HG03558 (cell line): Measurements from ENCODE around the gene VTI1A.
"Not testable (repeated sequence)": the region's sequence is repeated elsewhere in the genome, so short reads cannot be mapped to it uniquely, and the experiment has no call there.

Experiments used
- ATAC-seq: cut with Tn5 transposase; IDR thresholded peaks from one replicate; pipeline ENCODE4 v1.9.1; 2021; ENCODE audit warnings: moderate number of reproducible peaks; ENCODE audit not compliant: unreplicated experiment; ENCODE audit errors: extremely low read depth

VTI1A gene

DNA sequence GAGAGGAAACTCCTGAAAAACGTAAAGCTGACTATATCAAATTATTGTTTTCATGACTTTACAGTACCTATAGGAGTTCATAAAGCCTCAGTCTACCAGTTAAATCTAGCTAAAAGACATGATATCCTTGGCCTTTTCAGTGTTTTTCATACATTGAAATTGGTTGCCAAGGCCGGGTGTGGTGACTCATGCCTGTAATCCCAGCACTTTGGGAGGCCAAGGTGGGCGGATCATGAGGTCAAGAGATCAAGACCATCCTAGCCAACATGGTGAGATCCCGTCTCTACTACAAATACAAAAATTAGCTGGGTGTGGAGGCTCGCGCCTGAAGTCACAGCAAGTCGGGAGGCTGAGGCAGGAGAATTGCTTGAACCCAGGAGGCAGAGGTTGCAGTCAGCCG, 53.0 kb downstream of the VTI1A start:
- ATAC-seq, result not testable (repeated sequence)

DNA sequence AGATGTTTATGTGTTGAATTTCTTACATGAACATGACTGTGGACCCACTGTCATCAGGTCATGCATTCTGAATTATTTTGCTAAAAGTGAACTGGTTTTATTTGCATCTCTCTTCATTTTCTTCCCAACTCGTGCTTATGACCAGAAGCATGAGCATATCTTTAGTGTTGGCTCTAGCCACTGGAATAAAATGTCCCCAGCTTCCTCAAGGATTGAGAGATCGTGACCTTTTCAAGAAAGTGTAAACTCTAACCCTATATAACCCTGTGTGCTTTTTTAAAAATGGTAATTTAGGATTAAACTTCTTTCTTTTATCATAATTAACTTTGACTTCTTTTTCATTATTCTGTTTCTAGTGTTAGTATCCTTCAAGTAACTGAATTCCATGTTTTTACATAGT, 55.5 kb downstream of the VTI1A start:
- no peak for ATAC-seq

DNA sequence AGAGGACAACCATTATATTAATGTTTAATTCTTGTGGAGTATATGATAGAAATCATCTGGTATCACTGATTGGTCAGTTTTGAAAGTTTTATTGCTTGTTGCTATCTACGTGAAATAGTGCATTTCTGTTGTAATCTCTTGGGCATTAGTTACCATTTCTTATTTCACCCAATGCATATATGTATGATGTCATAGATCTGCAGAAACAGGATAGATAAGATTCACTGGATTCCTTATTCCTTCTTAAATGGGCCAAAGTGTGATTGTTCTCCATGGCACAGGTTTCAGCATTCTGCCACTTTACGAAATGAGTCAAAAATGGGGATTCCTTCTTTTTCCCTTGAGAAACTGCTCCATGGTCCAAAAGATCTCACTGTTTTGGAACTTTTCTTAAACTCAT, 56.6 kb downstream of the VTI1A start:
- no peak for ATAC-seq

DNA sequence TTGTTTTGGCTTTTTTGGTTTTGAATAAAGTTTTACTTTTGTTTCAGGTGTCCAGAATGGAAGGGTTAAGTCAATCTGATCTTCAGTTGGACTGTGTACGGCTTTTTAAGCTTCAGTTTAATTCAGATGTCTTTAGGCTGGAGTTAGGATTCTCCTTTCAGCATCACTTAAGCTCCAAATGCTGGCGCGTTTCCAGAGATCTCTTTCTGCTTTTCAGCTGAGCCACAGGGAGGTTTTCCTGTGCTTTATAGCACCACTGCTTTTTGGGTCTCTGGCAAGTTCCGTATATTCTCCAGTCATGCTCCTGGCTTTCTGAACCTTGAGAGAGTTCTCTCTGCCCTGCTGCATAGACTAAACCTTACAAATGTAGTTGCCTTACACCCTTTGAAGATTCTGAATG, 60.0 kb downstream of the VTI1A start:
- ATAC-seq, result no peak

DNA sequence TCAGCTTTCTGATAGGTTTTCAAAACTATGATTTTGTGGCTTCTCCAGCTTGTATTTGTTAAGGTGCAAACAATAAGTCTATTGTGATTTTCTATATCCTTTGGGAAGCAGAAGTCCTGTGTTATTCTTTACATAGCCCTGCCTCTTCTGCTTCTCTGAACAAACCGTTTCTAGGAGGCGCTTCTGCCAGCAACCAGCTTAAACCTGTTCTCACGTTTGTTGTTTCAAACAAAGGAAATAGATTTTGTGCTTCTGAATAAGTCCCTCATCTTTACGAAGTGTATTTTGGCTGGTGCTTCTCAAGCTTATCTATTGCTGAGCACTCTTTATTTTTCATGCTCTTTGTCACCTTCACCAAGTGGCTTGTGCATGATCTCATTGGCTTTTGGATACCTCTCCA, 61.0 kb downstream of the VTI1A start:
- no peak for ATAC-seq

DNA sequence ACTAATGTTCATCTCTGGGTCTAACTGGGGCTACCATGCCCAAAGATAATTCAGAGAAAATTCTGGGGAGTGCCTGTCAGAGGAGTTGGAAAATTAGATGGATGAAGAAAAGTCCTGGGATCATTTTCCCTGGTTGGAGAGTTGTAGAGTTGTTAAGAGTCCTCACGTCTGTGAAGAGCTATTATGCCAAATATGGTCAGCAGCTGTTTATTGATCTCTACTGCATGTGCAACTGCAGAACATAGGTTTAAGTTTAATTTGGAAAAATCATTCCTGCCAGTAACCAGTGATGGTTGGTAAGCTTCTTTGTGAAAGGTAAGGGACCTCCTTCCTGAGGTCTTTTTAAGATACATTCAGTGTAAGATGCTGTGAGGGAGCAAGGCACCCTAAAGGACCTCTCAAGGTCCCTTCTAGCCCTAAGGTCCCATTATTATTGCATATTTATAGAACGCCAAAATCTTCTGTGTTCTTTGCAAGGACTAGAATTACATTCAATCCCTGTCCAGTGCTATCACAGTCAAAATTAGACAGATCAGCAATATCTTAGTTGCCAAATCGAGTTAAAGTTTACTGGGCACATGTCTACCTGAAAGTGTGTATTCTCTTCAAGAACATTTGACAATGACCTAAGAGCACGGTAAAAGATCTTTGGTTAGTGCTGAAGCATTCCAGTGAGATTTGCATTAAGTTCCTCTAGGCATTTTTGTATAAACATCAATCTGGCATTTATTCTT, 62.7 kb downstream of the VTI1A start:
- no peak for ATAC-seq

DNA sequence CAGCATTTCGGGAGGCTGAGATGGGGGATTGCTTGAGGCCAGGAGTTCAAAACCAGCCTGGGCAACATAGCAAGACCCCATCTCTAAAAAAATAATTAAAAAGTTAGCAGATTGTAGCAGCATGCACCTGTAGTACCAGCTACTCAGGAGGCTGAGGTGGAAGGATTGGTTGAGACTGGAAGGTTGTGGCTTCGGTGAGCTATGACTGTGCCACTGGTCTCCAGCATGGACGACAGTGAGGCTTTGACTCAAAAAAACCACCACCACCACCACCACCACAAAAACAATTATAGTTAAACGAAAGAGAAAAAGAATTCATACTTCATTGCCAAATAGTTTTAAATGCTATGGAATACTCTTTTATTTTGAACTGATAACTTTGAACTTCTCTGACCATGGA, 63.4 kb downstream of the VTI1A start:
- ATAC-seq, result no peak

DNA sequence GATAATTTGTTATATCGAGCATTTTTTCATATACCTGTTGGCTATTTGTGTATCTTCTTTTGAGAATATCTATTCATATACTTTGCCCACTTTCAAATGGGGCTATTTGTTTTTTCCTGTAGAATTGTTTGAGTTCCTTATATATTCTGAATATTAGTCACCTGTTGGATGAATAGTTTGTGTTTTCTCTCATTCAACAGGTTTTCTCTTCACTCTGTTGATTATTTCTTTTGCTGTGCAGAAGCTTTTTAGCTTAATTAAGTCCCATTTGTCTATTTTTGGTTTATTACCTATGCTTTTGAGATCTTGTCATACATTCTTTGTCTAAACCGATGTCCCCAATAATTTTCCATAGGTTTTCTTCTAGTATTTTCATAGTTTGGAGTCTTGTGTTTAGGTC, 65.3 kb downstream of the VTI1A start:
- no peak for ATAC-seq

DNA sequence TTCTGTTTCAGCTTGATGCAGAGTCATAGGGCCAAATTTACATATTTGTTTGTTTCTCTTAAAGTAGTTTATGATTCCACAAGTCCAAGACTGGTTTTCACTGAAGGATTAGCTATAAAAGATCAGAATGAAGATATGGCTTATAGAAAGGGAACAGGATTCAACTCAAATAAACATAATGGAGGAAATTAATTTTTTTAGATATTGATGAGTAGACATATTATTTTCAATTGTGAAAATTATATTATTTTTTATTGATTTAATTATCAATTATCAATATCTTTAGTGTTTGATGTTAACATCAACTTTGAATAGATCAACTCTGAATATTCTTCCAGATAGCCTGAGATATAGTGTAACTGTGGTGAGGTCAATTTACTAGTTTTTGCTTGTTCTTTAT, 68.1 kb downstream of the VTI1A start:
- ATAC-seq, result no peak

DNA sequence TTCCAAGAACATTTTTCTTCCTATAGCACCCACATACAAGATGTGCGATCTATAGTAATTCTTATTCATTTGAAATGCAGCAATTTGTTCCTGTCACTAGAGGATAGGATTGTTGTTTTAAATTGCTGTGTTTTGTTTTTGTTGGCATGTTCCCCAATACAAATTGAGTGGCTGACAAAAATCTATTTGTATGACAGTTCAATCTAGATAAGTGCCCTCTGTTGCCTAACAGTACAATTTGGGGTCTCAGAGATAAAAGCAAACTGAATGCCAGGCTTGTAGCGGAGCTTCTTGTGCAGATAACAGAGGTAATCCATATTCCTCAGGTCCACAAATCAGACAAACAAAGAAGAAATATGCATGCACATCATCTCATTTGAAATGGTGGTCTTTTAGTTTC, 68.8 kb downstream of the VTI1A start:
- no peak for ATAC-seq

DNA sequence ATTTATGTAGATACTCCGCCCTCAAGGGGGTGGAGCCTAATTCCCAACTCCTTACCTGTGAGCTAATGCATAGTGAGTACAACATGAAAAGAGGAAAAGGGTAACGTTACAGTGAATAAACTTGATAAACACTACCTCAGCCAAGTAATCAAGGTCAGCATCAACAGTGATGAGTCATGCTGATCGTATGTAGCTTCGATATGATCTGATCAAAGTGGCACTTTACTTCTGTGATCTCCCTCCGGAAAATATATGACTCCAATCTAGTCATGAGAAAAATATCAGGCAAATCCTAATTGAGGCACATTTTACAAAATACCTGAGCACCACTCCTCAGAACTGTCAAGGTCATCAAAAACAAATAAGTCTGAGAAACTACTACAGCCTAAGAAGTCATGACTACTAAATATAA, 70.4 kb downstream of the VTI1A start:
- ATAC-seq, result no peak

DNA sequence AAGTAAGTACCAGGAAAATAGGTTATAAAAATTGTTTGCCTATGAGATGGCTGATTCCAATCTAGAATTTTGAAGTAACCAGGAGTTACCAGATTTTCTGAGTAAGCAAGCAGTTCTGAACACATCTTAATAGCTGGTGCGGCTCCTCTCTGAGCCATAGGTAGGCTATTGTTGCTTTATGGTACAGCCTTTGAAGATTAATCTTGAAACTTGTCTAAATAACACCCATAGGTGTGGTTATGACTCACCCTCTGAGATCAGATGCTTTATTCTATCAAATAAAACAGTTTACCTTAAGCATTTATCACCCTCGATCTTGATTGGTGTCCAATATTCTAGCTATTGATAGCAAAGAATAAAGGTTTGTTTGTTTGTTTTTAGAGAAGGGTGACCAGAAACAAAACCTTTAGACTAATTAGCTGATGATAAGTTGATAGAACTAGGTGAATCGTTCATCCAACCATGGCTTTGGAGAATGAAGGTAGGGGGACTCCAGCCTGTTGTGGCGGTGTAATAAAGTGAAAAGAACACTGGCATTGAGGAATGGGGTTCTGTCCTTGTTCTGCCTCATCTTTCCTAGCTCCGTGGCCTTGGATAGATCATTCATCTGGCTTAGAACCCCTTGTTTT, 72.2 kb downstream of the VTI1A start:
- ATAC-seq, result peak; percentile 45

DNA sequence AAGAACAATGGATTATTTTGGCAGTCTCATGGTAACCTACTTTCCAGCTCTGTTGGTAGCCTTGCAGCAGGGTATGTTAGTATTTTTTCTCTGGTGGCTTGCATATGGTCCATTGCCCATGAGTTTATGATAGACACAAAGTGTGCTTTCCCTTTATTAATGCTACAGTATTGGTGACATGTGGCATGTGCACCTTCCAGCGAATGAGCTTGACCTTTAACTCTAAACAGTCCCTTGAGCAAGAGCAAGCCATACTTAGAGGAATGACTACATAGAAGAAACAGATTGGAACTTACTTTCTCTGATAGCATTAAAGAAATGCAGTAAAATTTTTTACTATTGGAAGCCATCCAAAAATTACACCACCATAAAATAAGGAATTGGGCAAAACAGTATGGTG, 73.9 kb downstream of the VTI1A start:
- ATAC-seq, result no peak

DNA sequence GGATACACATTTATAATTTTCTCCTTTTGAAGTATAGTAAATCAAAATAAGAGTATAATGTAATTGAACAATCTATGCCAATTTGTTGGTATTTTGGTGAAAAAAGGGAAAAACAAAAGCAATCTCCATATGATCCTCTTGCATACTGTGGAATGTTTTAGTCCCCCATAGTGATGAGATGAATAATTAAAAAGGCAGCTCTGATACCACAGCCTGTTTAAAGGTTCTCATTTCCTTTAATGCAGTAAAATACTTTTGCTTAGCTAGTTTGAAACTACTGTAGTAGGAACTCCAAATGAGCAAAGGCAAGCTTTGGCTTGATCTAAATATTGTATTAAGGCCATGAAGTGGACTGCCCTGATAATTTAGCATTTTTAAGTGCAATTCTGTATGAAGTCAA, 77.6 kb downstream of the VTI1A start:
- no peak for ATAC-seq

DNA sequence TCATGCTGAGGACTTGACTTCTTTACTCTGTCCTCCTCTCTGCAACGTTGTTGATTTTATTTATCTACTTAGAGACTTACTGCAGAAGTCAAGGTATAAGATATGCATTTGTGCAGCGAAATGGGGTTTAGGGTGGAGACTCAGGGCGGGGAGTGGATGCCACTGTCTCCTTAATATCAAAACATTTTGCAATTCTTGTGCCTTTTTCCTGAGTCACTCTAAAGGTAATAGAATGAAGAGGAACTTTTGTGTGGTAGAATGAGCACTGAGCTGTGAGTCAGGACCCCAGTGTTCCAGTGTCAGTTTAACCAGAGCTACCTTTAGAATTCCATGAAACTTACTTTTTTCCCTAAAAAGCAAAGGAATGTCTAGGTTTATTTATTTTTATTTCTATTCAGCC, 78.2 kb downstream of the VTI1A start:
- no peak for ATAC-seq

DNA sequence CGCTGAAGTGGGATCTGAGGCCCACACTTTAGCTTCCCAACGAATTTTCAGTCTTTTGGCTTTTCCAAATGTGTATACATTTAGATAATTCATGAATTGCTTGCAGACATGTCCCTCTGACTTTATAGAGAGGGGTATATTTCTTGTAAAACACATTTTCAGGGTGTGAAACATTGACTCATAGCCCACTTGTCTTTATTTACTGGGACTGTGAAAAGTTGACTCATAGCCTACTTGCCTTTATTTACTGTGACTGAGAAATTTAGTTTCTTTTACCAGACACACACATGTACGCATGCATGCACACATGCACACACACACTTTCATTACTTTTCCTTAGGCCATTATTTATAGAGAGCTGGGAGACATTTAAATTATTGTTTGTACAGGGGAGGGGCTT, 79.1 kb downstream of the VTI1A start:
- peak; percentile 78 for ATAC-seq

DNA sequence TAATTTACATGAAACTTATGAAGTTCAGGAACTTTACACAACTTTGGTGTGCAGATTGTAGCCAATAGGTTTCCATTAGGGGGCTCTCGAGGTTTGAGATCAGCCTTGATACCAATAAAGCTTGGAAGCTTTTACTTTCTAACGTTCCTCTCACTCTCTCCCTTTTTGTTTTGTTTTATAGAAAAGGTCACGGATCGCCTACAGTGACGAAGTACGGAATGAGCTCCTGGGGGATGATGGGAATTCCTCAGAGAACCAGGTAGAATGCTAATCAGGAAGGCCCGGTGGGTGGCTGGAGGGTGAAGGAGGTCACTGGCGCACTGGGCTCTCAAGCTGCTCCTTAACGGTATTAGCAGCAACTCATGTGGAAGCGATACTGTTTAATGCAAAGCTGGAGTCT, 79.9 kb downstream of the VTI1A start:
- ATAC-seq, result no peak

DNA sequence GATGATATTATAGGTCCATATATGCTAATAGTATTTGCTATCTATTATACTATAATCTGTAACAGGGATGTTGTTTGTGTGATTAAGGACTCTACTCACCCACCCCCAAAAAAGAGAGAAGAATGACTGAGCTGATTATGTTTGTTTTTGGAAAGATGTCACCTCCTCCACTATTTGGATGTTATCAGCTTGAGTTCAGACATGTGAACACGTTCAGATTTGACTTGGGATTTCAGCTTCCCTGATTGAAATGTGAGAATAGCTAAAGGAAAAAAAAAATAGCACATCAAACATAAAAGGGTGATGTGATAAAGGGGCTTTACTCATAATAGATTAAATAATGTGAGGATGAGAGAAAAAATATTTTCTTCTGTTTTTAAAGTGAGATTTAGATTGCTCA, 81.2 kb downstream of the VTI1A start:
- ATAC-seq, result no peak

DNA sequence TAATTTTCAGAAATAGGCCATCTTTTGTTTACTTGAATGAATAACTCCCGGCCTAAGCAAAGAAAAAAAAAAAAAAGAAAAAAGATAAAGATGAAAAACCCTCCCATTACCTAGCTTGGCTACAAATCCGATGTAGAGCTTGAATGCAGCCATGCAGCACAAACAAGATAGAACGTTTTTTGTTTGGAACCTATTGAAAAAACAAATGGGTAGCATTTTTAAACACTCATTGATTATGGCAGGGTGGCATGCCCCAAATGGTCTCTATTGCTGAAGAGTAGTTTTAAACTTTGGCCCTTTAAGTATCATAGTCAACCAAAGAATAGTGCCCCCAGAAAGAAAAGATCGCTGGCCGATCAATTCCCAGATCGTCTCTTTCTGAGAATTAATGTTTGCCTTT, 84.4 kb downstream of the VTI1A start:
- no peak for ATAC-seq

DNA sequence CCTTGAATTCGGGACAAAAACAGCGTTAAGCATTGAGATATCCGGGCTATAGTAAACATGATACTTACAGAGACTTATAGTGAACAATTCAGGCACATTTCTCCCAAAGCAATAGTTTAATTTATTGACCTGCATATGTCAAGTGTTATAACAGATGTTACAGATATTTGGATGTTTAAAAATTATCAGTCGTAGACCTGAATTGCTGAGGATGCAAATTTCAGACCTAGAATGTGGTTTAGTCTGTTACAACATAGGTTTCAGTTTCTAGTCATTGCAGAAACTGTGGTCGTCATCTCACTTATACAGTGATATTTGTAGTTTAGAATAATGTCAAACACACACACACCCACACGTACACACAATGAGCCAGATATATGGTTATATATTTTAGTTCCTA, 85.2 kb downstream of the VTI1A start:
- ATAC-seq, result peak; percentile 98

DNA sequence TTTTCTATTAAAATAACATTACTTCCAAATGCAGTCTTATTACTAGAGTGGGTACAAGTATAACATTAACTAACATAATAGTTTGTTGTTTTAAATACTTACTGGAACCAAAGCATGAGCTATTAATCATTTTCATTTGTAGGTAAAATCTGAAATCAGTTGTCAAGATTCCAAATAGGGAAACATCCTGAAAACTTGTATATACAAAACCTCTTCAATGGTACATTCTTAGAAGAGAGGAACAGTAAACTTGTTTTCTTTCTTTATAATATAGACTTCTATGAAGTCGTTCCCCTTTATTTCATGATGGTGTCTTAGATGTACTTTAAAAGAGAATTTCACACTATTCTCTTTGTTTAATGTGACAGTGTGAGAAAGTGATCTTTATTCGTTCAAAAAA, 85.9 kb downstream of the VTI1A start:
- no peak for ATAC-seq

DNA sequence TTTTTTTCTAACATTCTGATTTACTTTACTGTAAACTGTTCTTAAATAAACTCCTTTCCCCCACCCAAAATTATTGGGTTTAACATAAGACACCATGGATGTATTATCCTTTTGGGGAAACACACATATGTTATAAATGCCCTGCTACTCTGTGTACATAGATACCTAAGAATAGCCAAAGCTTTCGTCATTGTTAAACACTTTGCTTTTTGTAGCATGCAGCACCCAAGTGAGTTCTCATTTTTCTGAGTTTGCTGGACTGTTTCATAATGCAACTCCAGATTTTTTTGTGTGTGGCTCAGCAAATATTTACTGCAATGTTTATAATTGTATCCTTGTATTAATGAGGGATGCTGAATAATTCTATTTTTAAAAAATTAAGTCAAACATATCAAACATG, 86.9 kb downstream of the VTI1A start:
- ATAC-seq, result no peak
